ENCODE measurements around the gene RPS6KB2.

DNA sequence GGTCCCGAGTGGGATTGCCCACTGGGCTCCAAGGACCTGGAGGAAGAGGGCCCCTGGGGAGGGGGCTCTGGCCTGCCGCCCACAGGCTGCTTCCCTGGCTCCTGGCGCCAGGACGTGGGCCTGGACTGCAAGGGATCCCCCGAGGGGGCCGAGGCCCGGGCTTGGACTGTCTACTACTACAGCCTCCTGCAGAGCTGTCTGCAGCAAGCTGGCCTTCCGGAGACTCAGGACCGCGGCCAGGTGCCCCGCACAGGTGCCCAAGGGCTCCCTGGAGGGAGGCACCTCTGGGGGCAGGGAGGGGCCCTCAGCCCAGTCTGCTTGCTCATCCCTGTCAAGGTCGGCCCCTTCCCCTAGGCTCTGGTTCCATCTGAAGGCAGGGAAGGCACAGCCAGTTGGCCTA, 10.9 kb upstream of the RPS6KB2 start:
- no peak for TF ChIP-seq EZH2phosphoT487 (IDR thresholded peaks at IDR 0.05; ENCODE audit: borderline replicate concordance, low read length)
- TF ChIP-seq, protein P1, sequence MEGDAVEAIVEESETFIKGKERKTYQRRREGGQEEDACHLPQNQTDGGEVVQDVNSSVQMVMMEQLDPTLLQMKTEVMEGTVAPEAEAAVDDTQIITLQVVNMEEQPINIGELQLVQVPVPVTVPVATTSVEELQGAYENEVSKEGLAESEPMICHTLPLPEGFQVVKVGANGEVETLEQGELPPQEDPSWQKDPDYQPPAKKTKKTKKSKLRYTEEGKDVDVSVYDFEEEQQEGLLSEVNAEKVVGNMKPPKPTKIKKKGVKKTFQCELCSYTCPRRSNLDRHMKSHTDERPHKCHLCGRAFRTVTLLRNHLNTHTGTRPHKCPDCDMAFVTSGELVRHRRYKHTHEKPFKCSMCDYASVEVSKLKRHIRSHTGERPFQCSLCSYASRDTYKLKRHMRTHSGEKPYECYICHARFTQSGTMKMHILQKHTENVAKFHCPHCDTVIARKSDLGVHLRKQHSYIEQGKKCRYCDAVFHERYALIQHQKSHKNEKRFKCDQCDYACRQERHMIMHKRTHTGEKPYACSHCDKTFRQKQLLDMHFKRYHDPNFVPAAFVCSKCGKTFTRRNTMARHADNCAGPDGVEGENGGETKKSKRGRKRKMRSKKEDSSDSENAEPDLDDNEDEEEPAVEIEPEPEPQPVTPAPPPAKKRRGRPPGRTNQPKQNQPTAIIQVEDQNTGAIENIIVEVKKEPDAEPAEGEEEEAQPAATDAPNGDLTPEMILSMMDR (conservative IDR thresholded peaks at IDR 0.05; ENCODE audit: low read depth, low read length) = no peak

Data from PC-3 (cell line).